ENCODE data around the gene TNFSF13. TPM values are rescaled to one million over a fixed set of nuclear protein-coding genes. Genes with fewer than 3 reads are reported as not detected.

TNFSF13 gene
- total RNA-seq, 2 experiments from 2014 or later, result 4.0 to 6.9 TPM

GRCh38 chr17:7538891-7539545, 19.5 kb upstream of the TNFSF13 start:
- Mint-ChIP-seq H3K4me3 (no peak overlapping the region), H3K9me3 (no peaks in the 10 kb centered on the region), H3K4me1 (ENCODE audit: low read depth) (no peaks in the 10 kb centered on the region), H3K27ac (no peak overlapping the region), H3K36me3 (ENCODE audit: low read depth) (no peaks in the 10 kb centered on the region), H3K27me3 (no peaks in the 10 kb centered on the region)
- intact Hi-C loops (cut with micrococcal nuclease), result no loop called here
- TF ChIP-seq CTCF (IDR thresholded peaks at IDR 0.05), result no peak
- DNase-seq (no peak), ATAC-seq (no peak)
- ChIA-PET CTCF (interaction anchor here (1.8 to 3.0 kb wide), 4 partner anchors 15 to 183 kb away, joined by 4 to 17 read pairs (median 8); partner anchors contain the start of gene SENP3), POLR2A (interaction anchor here (1.4 kb wide), 1 partner anchor 22 kb away, joined by 5 read pairs; no protein-coding TSS in a partner anchor)

GRCh38 chr17:7541074-7541621, 17.4 kb upstream of the TNFSF13 start:
- Mint-ChIP-seq H3K4me1 (ENCODE audit: low read depth) (no peaks in the 10 kb centered on the region), H3K9me3 (no peaks in the 10 kb centered on the region), H3K36me3 (ENCODE audit: low read depth) (no peaks in the 10 kb centered on the region), H3K4me3 (no peak overlapping the region), H3K27me3 (no peaks in the 10 kb centered on the region), H3K27ac (no peak overlapping the region)
- ChIA-PET POLR2A (interaction anchor here (1.1 kb wide), 1 partner anchor 55 kb away, joined by 3 read pairs; no protein-coding TSS in a partner anchor), CTCF (interaction anchor here (1.0 to 3.0 kb wide), 5 partner anchors 18 to 26 kb away, joined by 3 to 17 read pairs (median 6); partner anchors contain the start of gene SENP3)
- TF ChIP-seq CTCF (IDR thresholded peaks at IDR 0.05), result no peak
- intact Hi-C loops (cut with micrococcal nuclease), result no loop called here
- DNase-seq, result no peak
- no peak for ATAC-seq

GRCh38 chr17:7544911-7545310, 13.6 kb upstream of the TNFSF13 start:
- CTCF ChIA-PET, result interaction anchor here (1.7 to 6.1 kb wide), 3 partner anchors 16 to 30 kb away, joined by 6 to 42 read pairs (median 11); partner anchors contain the start of gene SENP3
- intact Hi-C loops (cut with micrococcal nuclease), result no loop called here
- ATAC-seq (no peak), DNase-seq (no peak)
- TF ChIP-seq CTCF (IDR thresholded peaks at IDR 0.05), result no peak
- H3K27ac Mint-ChIP-seq, result no peak overlapping the region
- H3K4me3 Mint-ChIP-seq, result no peak overlapping the region
- H3K27me3 Mint-ChIP-seq, result no peaks in the 10 kb centered on the region
- H3K9me3 Mint-ChIP-seq, result no peaks in the 10 kb centered on the region
- peaks cover 15% of the 10 kb centered on the region for H3K4me1 Mint-ChIP-seq (ENCODE audit: low read depth)
- POLR2A ChIA-PET, result no interaction called here
- H3K36me3 Mint-ChIP-seq (ENCODE audit: low read depth), result no peaks in the 10 kb centered on the region

DNA sequence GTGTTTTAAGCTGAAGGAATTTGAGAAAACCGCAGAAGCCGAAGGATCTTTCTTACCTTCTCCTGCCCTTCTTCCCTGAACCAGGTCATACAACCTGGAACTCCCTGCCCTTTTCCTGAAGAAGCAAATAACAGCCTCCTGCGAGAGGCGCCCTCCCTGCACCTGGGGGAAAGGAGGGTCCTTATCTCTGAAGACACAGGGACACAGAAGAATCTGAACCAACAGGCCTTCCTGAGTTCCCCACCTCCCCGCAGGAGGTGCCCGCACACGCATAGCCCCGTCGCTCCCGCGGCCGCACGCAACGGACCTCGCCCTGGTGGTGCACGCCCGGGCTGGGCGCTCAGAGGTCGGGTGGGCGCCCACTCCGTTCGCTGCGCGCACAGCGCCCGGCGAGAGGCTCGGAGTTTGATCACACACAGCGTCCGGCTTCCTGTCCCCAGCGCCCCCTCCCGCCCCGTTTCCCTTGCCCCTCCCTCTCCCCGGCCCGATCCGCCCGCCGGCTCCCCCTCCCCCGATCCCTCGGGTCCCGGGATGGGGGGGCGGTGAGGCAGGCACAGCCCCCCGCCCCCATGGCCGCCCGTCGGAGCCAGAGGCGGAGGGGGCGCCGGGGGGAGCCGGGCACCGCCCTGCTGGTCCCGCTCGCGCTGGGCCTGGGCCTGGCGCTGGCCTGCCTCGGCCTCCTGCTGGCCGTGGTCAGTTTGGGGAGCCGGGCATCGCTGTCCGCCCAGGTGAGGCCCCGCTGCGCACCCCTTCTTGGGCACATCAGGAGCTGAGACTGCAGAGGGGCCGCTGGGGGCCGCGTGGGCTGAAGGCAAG, 9.8 kb upstream of the TNFSF13 start, which contains the start of gene TNFSF12:
TNFSF12 (plus strand) TSS at position 474 of the 816 bp plus-strand sequence; CDS start at position 570, 96 bp downstream.
- POLR2A ChIA-PET, result interaction anchor here (1.0 to 3.8 kb wide), 10 partner anchors 9 to 73 kb away, joined by 3 to 14 read pairs (median 4); partner anchors contain the start of genes MPDU1, SENP3 and TNFSF13
- Mint-ChIP-seq H3K9me3 (no peaks in the 10 kb centered on the region), H3K36me3 (ENCODE audit: low read depth) (peaks cover 1% of the 10 kb centered on the region), H3K27ac (peak within 1 kb of the TSS; percentile 77), H3K4me3 (peak within 1 kb of the TSS; percentile 82), H3K4me1 (ENCODE audit: low read depth) (peaks cover 54% of the 10 kb centered on the region), H3K27me3 (no peaks in the 10 kb centered on the region)
- peak; percentile 56 for ATAC-seq
- TF ChIP-seq CTCF (IDR thresholded peaks at IDR 0.05), result no peak
- intact Hi-C loops (cut with micrococcal nuclease), result no loop called here
- DNase-seq, result peak; percentile 76
- CTCF ChIA-PET, result interaction anchor here (0.8 to 6.1 kb wide), 8 partner anchors 9 to 192 kb away, joined by 3 to 42 read pairs (median 4); partner anchors contain the start of genes SENP3 and TNFSF13

All from activated CD8-positive, alpha-beta T cell treated with anti-CD3 and anti-CD28 coated beads for 36 hours (primary cell).